Activated CD8-positive, alpha-beta T cell treated with anti-CD3 and anti-CD28 coated beads for 36 hours (primary cell): Measurements from ENCODE around the gene SLC35D2. TPM values are rescaled to one million over a fixed set of nuclear protein-coding genes. Genes with fewer than 3 reads are reported as not detected.
"Not testable (repeated sequence)": the region's sequence is repeated elsewhere in the genome, so short reads cannot be mapped to it uniquely, and the experiment has no call there.

ENCODE experiments used
- ATAC-seq: fragments of 200-7000 bp; cut with Tn5 transposase; one replicate; pipeline ENCODE4 v1.10.0; 2021; ENCODE audit warnings: mild to moderate bottlenecking, moderate library complexity
- CTCF ChIA-PET: fragments of 350-600 bp; sonication (Branson Sonifier 250); formaldehyde crosslinking; loops from one replicate; lab custom pipeline; 2021; ENCODE audit warnings: antibody characterized with exemption; lab: Charles Lee
- POLR2A ChIA-PET: fragments of 350-600 bp; sonication (Branson Sonifier 250); formaldehyde crosslinking; loops from one replicate; lab custom pipeline; 2021; ENCODE audit warnings: antibody characterized with exemption; lab: Charles Lee
- DNase-seq: peaks from one replicate; pipeline ENCODE4 v3.0.0-alpha.2; 2020
- H3K27ac Mint-ChIP-seq: one replicate; pipeline ENCODE4 v1.8.0; 2021; ENCODE audit warnings: mild to moderate bottlenecking, mixed read lengths
- H3K27me3 Mint-ChIP-seq: one replicate; pipeline ENCODE4 v1.8.0; 2021; ENCODE audit warnings: mixed read lengths
- H3K36me3 Mint-ChIP-seq: one replicate; pipeline ENCODE4 v1.8.0; 2021; ENCODE audit warnings: low read depth, mixed read lengths
- H3K4me1 Mint-ChIP-seq: one replicate; pipeline ENCODE4 v1.8.0; 2021; ENCODE audit warnings: low read depth, mixed read lengths
- H3K4me3 Mint-ChIP-seq: one replicate; pipeline ENCODE4 v1.8.0; 2021; ENCODE audit warnings: mild to moderate bottlenecking, moderate library complexity, mixed read lengths
- H3K9me3 Mint-ChIP-seq: one replicate; pipeline ENCODE4 v1.8.0; 2021; ENCODE audit warnings: mixed read lengths
- intact Hi-C: fragments of 100-400 bp; cut with micrococcal nuclease; formaldehyde crosslinking; loops from one replicate; pipeline ENCODE4 v1.10.0; 2022
- total RNA-seq, 2 experiments: library from RNA; stranded (reverse); gene quantifications; one replicate each; pipeline ENCODE4 v1.2.3, GENCODE V29; 2021
- TF ChIP-seq, protein P1 (sequence below): fragments of 200-600 bp; IDR thresholded peaks from one replicate; pipeline ENCODE4 v1.8.0; 2022; ENCODE audit warnings: antibody characterized with exemption, mild to moderate bottlenecking

The SLC35D2 gene
- total RNA-seq, 2 experiments from 2014 or later = 2.2 to 2.6 TPM

DNA sequence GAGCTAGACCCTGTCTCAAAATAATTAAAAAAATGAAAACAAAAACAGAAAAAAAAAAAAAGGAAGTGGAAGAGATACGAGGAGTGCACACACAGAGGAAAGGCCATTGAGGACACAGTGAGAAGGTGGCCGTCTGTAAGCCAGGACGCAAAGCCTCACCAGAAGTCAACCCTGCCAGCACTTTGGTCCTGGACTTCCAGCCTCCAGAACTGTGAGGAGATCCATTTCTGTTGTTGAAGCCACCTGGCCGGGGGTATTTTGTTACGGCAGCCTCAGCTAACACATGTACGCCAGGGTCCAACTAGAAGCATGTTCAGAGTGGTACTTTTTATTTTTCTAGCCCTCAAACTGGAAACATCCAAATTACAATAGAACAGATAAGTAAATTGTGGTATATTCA is 21.8 kb downstream of the SLC35D2 start:
- Mint-ChIP-seq H3K9me3 (no peaks in the 10 kb centered on the region), H3K4me1 (no peaks in the 10 kb centered on the region), H3K4me3 (no peak overlapping the region), H3K36me3 (no peaks in the 10 kb centered on the region), H3K27me3 (no peaks in the 10 kb centered on the region), H3K27ac (no peak overlapping the region)
- CTCF ChIA-PET = no interaction called here
- TF ChIP-seq, protein P1, sequence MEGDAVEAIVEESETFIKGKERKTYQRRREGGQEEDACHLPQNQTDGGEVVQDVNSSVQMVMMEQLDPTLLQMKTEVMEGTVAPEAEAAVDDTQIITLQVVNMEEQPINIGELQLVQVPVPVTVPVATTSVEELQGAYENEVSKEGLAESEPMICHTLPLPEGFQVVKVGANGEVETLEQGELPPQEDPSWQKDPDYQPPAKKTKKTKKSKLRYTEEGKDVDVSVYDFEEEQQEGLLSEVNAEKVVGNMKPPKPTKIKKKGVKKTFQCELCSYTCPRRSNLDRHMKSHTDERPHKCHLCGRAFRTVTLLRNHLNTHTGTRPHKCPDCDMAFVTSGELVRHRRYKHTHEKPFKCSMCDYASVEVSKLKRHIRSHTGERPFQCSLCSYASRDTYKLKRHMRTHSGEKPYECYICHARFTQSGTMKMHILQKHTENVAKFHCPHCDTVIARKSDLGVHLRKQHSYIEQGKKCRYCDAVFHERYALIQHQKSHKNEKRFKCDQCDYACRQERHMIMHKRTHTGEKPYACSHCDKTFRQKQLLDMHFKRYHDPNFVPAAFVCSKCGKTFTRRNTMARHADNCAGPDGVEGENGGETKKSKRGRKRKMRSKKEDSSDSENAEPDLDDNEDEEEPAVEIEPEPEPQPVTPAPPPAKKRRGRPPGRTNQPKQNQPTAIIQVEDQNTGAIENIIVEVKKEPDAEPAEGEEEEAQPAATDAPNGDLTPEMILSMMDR = no peak
- intact Hi-C loops = no loop called here
- POLR2A ChIA-PET = no interaction called here
- DNase-seq (no peak), ATAC-seq (no peak)

DNA sequence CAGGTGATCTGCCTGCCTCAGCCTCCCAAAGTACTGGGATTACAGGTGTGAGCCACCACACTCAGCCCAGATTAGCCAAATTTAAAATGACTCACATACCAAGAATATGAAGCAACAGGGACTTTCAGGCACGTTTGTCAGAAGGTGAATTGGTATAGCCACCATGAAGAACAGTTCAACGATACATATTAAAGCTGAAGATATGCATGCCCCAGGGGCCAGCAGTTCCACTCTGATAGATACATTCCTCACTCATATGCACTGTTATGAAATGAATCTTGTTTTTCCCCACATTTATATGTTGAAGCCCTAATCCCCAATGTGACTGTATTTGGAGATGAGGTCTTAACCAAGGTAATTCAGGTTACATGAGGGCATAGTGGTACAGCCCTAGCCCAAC is 22.5 kb downstream of the SLC35D2 start:
- no peak for DNase-seq
- ChIA-PET CTCF (no interaction called here), POLR2A (no interaction called here)
- TF ChIP-seq, protein P1 = no peak
- Mint-ChIP-seq H3K27ac (no peak overlapping the region), H3K27me3 (no peaks in the 10 kb centered on the region), H3K4me1 (no peaks in the 10 kb centered on the region), H3K9me3 (no peaks in the 10 kb centered on the region), H3K36me3 (no peaks in the 10 kb centered on the region), H3K4me3 (no peak overlapping the region)
- intact Hi-C loops = no loop called here
- no peak for ATAC-seq

DNA sequence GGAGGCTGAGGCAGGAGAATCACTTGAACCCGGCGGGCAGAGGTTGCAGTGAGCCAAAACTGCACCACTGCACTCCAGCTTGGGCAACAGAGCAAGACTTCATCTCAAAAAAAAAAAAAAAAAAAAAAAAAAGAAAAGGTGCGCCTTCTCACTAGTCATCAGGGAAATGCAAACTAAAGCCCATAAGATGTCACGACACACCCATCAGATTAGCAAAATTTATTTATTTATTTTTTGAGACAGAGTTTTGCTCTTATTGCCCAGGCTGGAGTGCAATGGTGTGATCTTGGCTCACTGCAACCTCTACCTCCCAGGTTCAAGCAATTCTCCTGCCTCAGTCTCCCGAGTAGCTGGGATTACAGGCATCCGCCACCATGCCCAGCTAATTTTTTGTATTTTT is 23.0 kb downstream of the SLC35D2 start:
- H3K36me3 Mint-ChIP-seq, H3K4me3 Mint-ChIP-seq, intact Hi-C loops, H3K27me3 Mint-ChIP-seq, H3K9me3 Mint-ChIP-seq, H3K27ac Mint-ChIP-seq, POLR2A ChIA-PET, DNase-seq, ATAC-seq, CTCF ChIA-PET, H3K4me1 Mint-ChIP-seq: not testable (repeated sequence)

DNA sequence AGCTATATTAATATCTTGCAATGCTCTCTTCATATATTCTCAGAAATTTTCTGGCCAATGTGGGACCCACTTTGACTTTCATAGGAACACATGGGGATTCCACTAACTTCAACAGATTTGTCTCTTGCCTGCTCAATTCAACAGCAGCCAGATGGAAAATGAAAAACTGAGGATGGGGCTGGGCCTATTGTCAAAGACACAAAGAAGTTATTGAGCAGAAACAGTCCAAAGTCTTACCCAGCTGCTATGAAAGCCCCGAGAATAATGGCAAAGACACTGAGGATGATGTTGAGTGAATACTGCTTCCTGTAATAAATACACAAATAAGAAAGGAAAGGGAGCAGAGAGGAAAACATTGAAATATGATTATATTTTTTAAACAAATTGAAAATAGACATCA is 32.6 kb downstream of the SLC35D2 start:
- Mint-ChIP-seq H3K27me3 (no peaks in the 10 kb centered on the region), H3K4me3 (no peak overlapping the region), H3K36me3 (peaks cover 3% of the 10 kb centered on the region), H3K9me3 (no peaks in the 10 kb centered on the region), H3K27ac (no peak overlapping the region), H3K4me1 (no peaks in the 10 kb centered on the region)
- POLR2A ChIA-PET = interaction anchor here (0.6 kb wide), 1 partner anchor 117 kb away, joined by 3 read pairs; no protein-coding TSS in a partner anchor
- TF ChIP-seq, protein P1 = no peak
- CTCF ChIA-PET = interaction anchor here (1.0 kb wide), 1 partner anchor 24 kb away, joined by 6 read pairs; no protein-coding TSS in a partner anchor
- DNase-seq (no peak), ATAC-seq (no peak)
- intact Hi-C loops = no loop called here

DNA sequence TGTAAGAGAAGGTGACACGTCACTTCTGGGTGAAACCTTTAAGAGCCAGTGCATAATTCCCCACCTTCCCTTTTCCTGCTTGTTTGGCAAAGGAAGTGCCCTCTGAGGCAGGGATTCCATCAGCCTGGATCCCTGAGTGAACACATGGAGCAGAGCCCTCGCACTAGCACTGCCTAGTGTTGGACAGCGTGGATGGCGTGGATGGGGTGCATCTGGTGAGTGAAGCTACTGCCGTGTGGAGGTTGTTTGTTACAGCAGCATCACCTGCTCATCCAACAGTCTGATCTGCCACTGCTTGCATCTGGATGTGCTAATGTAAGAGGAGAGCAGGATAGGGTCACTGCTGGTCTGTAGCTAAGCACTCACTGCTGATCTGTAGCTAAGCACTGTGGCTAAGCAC is 35.2 kb downstream of the SLC35D2 start:
- Mint-ChIP-seq H3K27me3 (no peaks in the 10 kb centered on the region), H3K4me3 (no peak overlapping the region), H3K36me3 (peaks cover 3% of the 10 kb centered on the region), H3K9me3 (no peaks in the 10 kb centered on the region), H3K4me1 (peaks cover 5% of the 10 kb centered on the region), H3K27ac (no peak overlapping the region)
- ChIA-PET POLR2A (no interaction called here), CTCF (no interaction called here)
- intact Hi-C loops = no loop called here
- ATAC-seq = no peak
- no peak for DNase-seq
- TF ChIP-seq, protein P1 = no peak

DNA sequence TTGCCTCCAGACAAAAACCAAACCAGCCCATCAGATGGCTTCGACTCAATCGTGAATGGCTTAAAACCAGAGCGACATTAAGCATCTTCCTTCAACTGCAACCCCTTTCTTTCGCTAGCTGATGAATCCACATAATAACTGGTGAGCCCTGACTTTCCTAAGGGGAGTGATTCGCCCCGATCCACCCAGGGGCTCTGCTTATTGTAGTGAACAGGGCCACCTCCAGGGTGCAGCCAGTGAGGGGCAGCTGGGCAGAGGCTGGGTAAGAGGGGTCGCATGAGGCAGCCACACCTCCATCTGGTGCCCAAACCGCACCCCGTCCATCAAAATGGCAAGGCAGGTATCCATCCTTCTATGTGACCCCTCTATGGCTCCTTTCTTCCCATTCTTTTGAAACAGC is 38.0 kb downstream of the SLC35D2 start:
- peaks cover 5% of the 10 kb centered on the region for H3K4me1 Mint-ChIP-seq
- no peaks in the 10 kb centered on the region for H3K9me3 Mint-ChIP-seq
- H3K27me3 Mint-ChIP-seq = no peaks in the 10 kb centered on the region
- H3K4me3 Mint-ChIP-seq = no peak overlapping the region
- intact Hi-C loops = no loop called here
- no peak overlapping the region for H3K27ac Mint-ChIP-seq
- TF ChIP-seq, protein P1 = no peak
- ATAC-seq (no peak), DNase-seq (no peak)
- peaks cover 3% of the 10 kb centered on the region for H3K36me3 Mint-ChIP-seq
- POLR2A ChIA-PET = no interaction called here
- CTCF ChIA-PET = no interaction called here
